T-helper 1 cell (primary cell): ENCODE measurements around the gene SLC25A21.

Experiments used
- DNase-seq, 5 donors: peaks; one replicate each; pipeline ENCODE4 v3.0.0-alpha.2; 2012 to 2020

The SLC25A21 gene

DNA sequence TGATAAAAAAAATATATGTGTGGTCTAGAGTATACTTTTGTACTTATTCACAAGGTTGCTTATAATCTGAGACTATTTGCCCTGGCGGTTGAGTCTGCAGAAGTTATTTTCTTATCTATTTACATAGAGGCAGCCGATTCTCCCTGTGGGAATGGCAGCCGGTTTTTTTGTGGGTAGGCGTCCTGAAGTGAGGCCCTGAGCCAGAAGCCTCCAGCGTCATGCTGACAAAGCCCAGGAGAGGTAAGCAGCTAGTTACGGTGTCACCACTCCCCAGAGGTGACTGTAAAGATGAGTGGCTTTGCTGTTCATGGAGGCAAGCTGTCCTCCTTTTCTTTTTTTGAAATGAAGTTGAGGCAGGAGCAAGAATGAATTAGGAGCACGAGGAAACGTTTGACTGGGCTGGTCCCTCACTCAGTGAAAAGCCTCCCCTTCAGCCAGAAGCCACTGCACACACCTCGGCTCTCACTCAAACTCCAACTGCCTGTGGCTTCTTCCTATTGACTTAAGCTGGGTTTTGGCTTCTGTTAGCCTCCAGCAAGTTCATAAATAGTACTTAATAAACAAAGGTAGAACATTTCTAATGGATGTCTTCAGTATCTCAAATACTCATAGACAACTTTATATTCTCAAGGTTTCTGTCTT lies 489.2 kb downstream of the SLC25A21 start:
- DNase-seq = no peak

DNA sequence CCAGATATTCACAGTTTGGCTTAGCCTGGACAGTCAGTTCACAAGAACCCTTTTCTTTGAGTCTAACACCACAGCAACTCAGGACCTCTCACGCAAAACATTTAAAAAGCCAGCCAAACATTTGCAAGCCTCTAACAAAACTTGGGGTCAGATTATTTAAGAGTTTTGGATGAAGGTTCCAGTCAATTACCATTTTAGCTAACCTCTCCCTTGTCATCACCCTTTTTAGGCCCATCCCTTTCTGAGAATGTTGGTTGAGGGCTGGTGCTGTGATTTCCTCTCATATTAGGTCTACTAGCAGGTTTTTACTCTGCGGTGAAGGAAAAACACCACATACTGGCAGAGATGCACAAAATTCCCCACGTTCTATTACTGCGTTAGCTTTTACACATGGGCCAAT lies 490.1 kb downstream of the SLC25A21 start:
- DNase-seq = no peak

DNA sequence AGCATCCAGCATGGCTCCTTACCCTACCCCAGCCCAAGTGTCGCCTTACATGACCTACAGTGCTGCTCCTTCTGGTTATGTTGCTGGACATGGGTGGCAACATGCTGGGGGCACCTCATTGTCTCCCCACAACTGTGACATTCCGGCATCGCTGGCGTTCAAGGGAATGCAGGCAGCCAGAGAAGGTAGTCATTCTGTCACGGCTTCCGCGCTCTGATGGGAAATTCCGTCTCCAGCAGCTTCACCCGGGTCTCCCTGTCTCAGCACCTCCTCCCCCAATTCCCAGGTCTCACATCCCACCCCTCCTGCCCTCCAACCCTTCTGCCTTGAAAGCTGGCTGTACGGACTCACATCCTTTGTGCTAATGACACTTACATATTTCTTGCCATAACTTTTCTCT lies 496.2 kb downstream of the SLC25A21 start:
- DNase-seq = no peak

DNA sequence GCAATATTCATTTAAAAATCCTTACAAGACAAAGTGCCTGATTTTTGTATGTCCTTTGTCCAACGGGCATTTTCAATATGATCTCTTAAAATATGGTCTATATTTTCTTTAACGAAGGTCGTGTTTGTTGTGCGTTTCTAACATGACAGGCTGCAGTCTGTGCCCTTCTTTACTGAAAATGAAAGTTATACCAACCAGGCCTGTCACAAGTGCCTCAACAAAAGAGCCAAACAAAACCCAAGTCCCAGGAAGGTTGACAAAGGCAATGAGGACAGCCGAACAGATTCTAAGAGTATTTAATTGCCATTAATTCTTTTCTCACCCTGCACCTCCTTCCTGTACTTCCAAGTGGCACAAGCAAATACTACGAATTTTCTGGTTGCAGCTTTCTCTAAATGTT lies 496.8 kb downstream of the SLC25A21 start:
- no peak for DNase-seq

DNA sequence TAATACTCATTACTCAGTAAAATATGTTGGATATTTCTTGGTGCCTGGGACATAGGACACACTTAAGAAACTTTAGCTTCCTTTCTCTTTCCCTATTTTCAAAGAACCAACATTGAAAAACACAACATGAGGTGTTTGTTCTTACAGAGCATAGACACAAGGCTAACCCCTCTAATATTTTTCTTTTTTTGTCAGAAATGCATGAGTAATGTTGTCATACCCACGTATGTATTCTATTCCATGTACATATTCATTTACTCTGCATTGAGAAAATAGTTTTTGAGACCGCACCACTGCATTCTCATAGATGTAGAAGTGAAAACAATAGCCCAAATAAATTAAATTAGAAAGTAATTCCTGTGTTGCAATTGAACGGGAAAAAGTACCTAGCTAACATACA lies 497.7 kb downstream of the SLC25A21 start:
- DNase-seq = no peak

DNA sequence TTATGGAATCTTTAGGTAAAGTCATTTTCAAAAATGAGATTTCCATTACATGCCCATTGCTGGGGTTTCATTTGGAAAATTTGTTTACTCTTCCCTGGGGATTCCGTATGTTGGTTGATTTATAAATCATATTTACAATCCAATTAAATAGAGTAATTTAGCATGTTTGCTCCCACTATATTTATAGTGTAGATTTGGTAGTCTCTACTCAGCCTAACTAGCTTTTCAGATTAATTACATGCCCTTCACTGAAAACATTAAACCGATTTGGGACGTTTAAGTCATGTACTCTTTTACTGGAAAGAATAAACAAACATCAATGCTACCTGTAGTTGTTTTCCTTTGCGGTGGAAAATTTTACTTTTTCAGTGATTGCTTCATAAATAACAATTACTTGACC lies 500.3 kb downstream of the SLC25A21 start:
- DNase-seq = no peak

DNA sequence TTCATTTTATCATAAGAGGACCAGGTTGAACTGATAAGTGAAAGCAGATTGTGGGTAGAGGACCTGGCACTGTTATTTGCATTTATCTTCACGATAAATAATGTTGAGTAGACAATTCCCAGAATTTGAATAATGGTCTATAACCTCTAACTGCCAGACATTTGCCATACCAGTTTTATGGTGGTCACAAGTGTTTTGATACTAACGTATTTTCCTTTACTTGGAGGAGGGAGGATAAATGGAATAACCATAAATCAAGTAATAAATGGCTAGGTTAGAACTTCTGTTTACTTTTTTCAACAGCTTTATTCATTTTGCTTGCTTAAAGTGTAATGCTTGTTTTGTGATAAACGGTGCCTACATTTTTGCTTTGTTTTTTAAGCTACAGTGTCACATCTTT lies 501.3 kb downstream of the SLC25A21 start:
- no peak for DNase-seq

DNA sequence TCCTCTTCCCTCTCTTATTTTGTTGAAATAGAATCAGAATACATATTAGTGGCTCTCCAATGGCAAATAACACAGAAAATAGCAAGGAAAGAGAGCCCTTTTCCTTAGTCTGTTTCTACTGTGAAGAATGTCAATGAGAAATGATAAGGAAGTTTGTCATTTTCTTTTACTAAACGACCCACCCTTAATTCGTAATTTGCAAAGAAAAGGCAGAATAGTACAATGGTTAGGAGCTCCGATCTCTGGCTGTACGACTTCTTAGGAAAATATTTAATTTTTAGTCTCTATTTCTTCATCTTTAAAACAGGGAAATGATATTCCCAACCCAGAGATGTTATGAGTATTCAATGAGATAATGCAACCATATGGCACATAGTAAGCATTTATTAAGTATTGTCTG lies 504.7 kb downstream of the SLC25A21 start:
- DNase-seq = no peak

DNA sequence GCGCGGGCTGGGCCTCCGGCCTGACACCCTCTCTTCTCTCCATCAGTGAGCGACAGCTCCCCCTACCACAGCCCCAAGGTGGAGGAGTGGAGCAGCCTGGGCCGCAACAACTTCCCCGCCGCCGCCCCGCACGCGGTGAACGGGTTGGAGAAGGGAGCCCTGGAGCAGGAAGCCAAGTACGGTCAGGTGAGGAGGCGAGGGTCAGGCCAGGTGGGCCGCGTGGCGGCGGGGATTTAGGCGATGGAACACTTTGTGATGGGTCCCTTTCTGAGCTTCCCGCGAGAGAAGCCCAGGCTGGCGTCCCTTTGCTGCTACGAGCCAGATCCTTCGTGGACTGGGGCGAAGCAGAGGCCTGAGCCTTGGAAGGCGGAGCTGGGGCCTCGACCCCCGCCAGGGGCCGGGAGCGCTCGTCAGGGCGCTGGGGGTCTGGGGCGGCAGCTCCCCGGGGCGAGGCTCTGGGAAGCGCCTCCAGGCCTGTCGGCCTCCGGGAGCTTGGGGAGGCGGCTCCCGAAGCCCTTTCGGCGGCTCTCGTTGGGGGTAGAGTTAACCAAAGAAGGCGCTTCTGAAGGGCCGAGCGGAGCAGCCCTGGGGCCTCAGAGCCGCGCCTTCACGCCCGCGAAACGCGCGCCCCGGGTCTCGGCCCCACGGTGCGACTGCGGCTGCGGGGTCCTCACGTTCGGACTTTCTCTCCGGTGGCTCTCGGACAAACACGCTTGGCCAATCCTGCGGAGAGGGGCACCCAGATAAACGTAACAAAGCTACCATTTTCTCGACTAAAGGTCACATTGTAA lies 505.8 kb downstream of the SLC25A21 start:
- DNase-seq = no peak

DNA sequence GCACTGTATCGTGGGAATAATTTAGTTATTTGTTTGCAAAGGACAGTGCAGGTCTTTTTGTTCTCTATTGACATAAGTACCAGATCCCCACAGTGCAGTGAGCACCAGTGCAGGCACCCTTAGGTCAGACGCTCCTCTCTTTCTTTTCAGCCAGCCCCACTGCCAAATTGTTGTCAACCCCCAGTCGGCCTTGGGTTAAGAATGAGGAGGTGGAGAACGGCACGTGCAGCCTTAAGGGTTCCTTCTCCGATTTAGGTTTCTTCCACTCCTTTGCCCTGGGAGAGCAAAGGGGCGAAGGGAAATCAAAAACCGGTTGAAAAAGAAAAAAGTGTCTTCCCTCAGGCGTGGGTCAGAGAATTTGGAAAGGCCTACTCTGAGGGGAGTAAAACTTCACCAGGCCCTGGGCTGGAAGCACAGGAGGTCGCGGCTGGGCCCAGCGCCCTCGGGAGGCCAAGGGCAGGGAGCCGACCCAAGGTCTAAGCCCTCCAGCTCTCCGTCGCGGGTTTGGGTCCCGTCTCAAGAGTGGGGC lies 506.5 kb downstream of the SLC25A21 start:
- no peak for DNase-seq

DNA sequence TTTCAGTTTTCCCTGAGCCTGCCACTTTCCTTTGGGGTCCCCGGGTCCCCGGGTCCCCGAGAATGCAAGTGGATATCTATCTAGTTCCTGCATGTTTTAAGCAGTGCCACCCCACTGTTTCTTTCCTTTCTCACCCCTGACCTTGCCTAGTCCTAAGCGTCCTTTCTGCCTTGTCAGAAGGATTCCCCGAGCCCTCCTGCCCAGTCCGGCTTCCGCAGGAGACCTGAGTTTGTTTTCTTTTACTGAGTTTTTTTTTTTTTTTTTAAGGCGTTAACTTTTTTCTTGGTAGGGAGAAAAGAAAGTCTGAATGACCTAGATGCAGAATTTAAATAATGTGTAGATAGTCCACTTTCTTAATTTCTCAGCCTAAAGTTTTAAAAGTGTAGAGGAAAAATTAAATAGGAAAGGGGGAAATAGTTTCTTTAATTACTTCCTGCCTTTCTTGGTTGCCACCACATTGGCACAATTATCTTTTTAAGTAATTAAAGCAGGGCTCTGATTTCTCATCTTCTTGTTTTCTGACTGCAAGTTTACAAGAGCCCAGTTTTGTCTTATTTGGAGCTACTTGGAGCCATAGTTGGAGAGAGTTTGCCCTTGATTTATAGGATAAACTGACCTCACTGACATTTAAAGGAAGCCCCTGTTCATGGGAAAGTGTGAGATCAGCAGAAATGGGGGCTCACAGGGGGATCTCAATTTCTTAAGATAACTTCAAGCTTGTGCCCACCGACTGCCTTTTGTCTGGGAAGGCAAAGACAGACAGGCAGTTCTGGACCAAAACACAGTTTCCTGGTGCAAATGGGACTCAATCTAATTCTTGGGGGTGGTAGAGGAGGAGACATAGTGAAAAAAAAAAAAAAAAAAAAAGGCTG lies 507.8 kb downstream of the SLC25A21 start:
- DNase-seq = no peak

DNA sequence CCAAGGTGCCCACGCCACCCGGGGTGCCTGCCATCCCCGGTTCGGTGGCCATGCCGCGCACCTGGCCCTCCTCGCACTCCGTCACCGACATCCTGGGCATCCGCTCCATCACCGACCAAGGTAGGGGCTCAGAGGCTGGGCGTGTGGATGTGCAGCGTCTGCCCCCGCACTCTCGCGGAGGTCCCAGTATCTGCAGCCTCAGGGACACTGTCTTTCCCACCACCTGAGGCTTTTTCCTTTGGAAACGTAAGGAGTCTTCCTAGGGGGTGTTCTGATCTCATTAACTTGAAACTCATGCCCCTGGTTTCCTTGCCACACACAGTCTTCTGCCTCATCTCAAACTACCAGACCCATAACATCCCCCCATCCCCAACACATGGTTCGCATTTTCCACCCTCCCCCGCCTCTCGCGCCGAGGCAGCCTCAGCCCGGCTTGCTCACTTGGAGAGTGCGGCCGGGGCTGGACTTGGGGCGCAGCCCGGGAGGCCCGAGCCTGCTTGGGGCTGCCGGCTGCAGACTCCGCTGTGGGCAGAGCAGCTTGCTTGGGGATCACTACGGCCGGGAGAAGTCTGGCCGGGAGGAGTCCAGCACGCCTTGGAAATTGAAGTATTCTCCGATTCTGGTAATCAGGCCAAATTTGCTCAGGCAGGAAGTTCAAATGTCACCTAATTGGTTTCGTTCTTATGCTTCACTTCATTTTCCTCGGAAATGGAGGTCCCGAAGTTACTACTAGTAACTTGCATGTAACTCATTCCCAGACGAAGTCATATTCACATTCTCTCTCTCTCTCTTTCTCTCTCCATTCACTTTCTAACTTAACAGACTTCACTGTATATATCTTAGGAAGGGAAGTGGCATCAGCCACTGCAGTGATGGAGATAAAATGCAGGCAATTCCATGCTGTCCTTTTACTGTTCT lies 508.7 kb downstream of the SLC25A21 start:
- no peak for DNase-seq

DNA sequence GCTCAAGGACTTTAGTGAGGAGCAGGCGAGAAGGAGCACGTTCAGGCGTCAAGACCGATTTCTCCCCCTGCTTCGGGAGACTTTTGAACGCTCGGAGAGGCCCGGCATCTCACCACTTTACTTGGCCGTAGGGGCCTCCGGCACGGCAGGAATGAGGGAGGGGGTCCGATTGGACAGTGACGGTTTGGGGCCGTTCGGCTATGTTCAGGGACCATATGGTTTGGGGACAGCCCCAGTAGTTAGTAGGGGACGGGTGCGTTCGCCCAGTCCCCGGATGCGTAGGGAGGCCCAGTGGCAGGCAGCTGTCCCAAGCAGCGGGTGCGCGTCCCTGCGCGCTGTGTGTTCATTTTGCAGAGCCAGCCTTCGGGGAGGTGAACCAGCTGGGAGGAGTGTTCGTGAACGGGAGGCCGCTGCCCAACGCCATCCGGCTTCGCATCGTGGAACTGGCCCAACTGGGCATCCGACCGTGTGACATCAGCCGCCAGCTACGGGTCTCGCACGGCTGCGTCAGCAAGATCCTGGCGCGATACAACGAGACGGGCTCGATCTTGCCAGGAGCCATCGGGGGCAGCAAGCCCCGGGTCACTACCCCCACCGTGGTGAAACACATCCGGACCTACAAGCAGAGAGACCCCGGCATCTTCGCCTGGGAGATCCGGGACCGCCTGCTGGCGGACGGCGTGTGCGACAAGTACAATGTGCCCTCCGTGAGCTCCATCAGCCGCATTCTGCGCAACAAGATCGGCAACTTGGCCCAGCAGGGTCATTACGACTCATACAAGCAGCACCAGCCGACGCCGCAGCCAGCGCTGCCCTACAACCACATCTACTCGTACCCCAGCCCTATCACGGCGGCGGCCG lies 509.6 kb downstream of the SLC25A21 start:
- no peak for DNase-seq

DNA sequence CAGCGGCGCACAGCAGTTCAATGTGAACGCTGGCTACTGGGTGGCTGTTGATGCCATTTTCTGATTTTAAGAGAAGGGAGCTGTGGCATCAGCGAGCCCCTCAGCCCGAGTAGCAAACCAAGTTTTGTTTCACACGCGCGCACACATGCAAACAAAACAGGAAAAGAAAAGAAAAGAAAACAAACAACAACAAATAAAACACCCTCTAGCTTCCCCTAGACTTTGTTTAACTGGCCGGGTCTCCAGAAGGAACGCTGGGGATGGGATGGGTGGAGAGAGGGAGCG lies 510.2 kb downstream of the SLC25A21 start:
- DNase-seq = no peak

DNA sequence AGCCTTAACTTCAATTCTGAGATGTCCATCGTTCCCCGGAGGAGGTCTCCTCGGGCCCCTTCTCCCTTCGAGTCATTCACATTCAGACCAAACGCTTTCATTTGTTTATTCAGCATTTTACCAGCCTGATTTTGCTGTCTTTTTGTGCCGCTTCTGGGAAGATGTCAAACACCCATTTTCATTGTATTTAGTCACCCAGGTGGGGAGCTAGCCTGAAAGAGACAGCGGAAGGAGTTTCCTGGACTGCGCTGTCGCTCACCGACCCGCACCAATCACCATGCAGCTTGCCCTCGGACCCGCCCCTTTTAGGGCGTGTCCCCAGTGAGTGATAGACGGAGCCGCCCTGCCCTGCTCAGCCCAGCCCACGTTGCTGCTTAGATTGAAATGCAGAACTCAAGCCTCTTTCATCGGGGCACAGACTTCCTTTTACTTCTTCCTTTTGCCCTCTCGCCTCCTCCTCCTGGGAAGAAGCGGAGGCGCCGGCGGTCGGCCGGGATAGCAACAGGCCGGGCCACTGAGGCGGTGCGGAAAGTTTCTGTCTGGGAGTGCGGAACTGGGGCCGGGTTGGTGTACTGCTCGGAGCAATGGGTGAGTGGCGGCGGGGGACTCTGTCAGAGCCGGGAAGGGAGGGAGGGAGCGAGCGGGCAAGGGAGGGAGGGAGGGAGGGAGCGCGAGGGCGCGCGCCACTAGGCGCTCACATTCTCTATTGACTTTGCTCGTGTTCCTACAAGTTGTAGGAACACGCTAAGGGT lies 510.7 kb downstream of the SLC25A21 start, which contains the start of gene PAX9:
Gene PAX9, plus strand, starts transcription at position 355 of the 752 bp plus-strand sequence. Its CDS starts 230 bp downstream, at position 585.
- peak in 1 of 5 donors; percentile 33 for DNase-seq

DNA sequence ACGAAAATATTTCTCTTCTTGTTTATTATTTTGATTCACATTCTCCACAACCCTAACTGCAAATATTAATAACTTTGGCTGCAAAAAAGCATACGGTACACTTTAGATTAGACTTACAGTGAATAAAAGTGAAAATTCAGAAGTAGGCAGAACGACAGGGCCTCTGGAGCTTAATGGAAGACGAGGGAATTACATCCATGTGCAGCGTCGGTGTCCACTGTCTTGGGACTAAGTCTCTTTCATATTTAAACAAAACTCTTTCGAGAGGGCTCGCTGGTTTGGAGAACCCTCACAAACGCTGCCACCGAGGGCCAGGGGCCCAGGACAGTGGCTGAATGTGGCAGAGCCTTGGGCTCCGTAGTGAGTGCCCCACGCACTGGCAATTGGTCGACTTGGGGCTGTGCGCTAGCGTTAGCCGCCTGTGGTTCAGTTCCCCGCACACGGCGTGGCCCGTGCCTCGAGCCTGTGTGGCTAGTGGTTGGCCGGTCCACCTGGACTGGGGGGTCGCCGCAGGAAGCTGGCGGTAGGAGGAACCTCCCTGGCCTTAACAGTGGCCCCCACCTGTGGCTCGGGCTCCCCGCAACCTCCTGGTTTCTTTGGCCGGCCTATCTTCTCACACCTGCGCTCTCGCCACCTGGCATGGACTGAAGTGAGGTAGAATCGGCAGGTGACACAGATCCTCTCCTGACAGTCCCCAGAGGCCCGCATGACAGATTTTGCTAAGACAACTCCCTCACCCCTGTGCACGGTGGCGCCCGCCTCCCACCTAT lies 511.5 kb downstream of the SLC25A21 start:
- no peak for DNase-seq

DNA sequence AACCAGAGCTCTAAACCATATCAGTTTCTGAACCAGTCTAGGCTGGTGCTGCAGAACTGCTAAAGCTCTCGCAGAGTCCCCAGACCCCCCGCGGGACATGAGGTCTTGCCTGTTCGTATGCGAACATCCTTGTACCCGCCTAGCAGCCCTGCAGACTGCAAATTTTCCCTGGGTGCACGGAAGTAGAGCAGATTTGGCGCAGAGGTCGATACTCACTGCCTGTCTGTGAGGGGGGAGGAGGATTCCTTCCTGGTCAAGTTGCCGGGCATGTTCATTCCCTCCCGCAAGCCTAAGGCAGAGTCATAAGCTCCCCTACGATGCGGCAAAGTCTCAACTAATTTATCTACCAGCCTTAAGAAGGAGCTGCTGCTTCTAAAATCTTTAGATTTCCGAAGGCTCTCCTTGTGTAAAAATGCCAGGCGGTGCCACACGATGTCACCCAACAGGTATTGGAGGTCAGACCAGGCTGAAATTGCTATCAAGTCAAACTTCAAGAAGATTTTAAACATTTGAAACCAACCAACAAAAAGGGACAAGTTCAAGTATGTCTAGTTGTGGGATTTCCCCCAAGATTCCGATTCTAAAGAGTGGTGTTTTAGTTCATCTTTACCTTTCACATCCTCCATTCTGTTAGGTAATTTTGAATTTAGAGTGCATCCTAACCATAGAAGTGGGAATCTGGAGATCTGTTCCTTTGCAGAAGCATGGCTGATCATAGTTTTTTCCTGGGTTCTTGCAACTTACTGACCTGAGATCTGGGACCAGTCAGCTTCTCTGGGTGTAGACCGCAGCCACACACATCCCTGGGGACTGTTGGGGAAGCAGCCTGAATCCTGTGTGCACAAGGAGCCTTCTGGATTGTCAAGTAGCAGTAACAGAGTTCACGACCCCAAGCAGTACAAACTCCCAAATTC lies 512.3 kb downstream of the SLC25A21 start:
- no peak for DNase-seq

DNA sequence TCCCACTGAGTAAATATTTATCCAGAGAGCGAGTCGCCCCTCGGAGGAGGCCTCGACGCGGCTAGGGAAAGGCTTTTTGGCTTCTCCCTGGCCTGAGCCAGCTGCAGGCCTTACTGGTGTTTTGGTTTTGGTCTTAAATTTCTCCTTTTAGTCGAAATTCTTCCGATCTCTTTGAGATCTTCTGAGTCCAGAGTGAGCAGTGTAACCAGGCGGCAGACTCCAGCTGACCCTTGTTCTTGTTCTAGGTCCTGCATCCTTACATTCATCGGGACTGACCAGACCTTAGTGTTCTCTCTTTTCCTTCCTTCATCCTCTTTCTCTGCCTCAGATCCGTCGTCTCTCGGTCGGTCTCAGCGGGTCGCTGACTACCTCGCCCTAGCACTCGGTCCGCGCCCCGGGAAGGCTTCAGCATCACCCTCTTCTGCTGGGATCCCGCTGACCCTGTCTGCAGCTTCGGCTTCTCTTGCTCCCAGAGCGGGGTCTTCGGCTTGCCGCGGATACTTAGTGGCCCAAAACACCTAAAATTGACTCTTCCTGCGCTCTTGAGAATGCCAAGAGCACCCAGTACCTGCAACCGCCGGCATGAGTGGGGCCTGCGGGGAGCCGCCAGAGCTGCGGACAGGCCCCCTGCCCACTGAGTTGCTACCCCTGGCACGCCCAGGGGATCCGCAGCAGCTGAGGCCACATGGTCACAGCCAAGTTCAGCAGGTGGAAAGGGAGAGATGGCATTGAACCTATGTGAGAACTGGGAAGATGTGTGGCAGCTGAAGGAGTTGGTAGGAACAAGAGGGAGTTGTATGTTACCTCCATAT lies 513.2 kb downstream of the SLC25A21 start:
- DNase-seq = no peak
